HG03342 (cell line): Measurements from ENCODE around the gene LZIC.

Experiments used
- ATAC-seq: cut with Tn5 transposase; IDR thresholded peaks from one replicate; pipeline ENCODE4 v1.9.1; 2021; ENCODE audit warnings: mild to moderate bottlenecking, moderate library complexity; ENCODE audit not compliant: unreplicated experiment

Gene LZIC

GRCh38 chr1:9910423-9911178 lies 32.6 kb downstream of the LZIC start:
- ATAC-seq = peak; percentile 93

GRCh38 chr1:9910076-9910422 lies 33.1 kb downstream of the LZIC start, which contains the start of gene CTNNBIP1:
Gene CTNNBIP1 (minus strand): TSS chr1:9910269. CDS start chr1:9872064, 38,205 bp downstream.
- peak; percentile 73 for ATAC-seq

- ATAC-seq = peak; percentile 4
Measured at GRCh38 chr1:9909234-9910046, 33.8 kb downstream of the LZIC start.

GRCh38 chr1:9908871-9909233 lies 34.3 kb downstream of the LZIC start:
- no peak for ATAC-seq

- no peak for ATAC-seq
Measured at GRCh38 chr1:9907441-9907840, 35.8 kb downstream of the LZIC start.

GRCh38 chr1:9906466-9906865 lies 36.7 kb downstream of the LZIC start:
- no peak for ATAC-seq

- ATAC-seq = no peak
Measured at GRCh38 chr1:9905010-9905409, 38.2 kb downstream of the LZIC start.

- ATAC-seq = no peak
Measured at GRCh38 chr1:9904596-9904995, 38.6 kb downstream of the LZIC start.

GRCh38 chr1:9903801-9904527 lies 39.2 kb downstream of the LZIC start:
- no peak for ATAC-seq

GRCh38 chr1:9902060-9902452 lies 41.1 kb downstream of the LZIC start:
- no peak for ATAC-seq

GRCh38 chr1:9901148-9902059 lies 41.8 kb downstream of the LZIC start:
- no peak for ATAC-seq

GRCh38 chr1:9900142-9901043 lies 42.8 kb downstream of the LZIC start:
- ATAC-seq = no peak

GRCh38 chr1:9894115-9894514 lies 49.1 kb downstream of the LZIC start:
- ATAC-seq = no peak

- no peak for ATAC-seq
Measured at GRCh38 chr1:9892563-9893528, 50.3 kb downstream of the LZIC start.

GRCh38 chr1:9891207-9891606 lies 52.0 kb downstream of the LZIC start:
- ATAC-seq = no peak

GRCh38 chr1:9890224-9890731 lies 52.9 kb downstream of the LZIC start:
- no peak for ATAC-seq

GRCh38 chr1:9889411-9889810 lies 53.8 kb downstream of the LZIC start:
- ATAC-seq = no peak

- ATAC-seq = no peak
Measured at GRCh38 chr1:9888886-9889285, 54.3 kb downstream of the LZIC start.
